Prostate gland (tissue), 2 donors: ENCODE results near the gene GNAS-AS1. TPM values are rescaled to one million over a fixed set of nuclear protein-coding genes. Genes with fewer than 3 reads are reported as not detected.
A peak's percentile ranks its signal among the peaks of the same experiment; 100 is the strongest.

Source experiments
- DNase-seq: peaks from one replicate; pipeline ENCODE4 v3.0.0-alpha.2; 2019; ENCODE audit warnings: low spot score
- H3K27ac ChIP-seq, 2 donors: fragments of 200-600 bp; sonication (generic); 2 replicates each; pipeline ENCODE4 v1.5.1; 2017 to 2019
- H3K27me3 ChIP-seq: fragments of 200-600 bp; sonication (generic); replicated peaks from 2 replicates; pipeline ENCODE4 v1.5.1; 2019; ENCODE audit not compliant: insufficient read depth
- H3K36me3 ChIP-seq, 2 donors: fragments of 200-600 bp; sonication (generic); 1 replicate in 1 of 2; 2 replicates in 1 of 2; pipeline versions ENCODE4 v1.5.1 to v1.8.1; 2017 to 2019
- H3K4me1 ChIP-seq: fragments of 200-600 bp; sonication (generic); replicated peaks from 2 replicates; pipeline ENCODE4 v1.5.1; 2019
- H3K4me3 ChIP-seq, 2 donors: fragments of 200-600 bp; sonication (generic); 2 replicates each; pipeline ENCODE4 v1.5.1; 2017 to 2019
- H3K9me3 ChIP-seq: fragments of 200-600 bp; sonication (generic); 2 replicates; pipeline ENCODE4 v1.5.1; 2017
- CTCF ChIP-seq, 4 experiments: fragments of 200-600 bp in 2 of 4; fragments of 450-650 bp in 2 of 4; sonication (generic) in 2 of 4; IDR thresholded peaks; 1 replicate in 3 of 4; 2 replicates in 1 of 4; pipeline ENCODE4 v1.5.1; 2016 to 2019; ENCODE audit warnings: antibody characterized with exemption in 4 of 4, mild to moderate bottlenecking in 2 of 4, moderate library complexity in 2 of 4
- POLR2A ChIP-seq: fragments of 450-650 bp; IDR thresholded peaks from one replicate; pipeline ENCODE4 v1.6.1; 2016; ENCODE audit warnings: antibody characterized with exemption, mild to moderate bottlenecking
- POLR2AphosphoS5 ChIP-seq: sonication (generic); formaldehyde crosslinking; IDR thresholded peaks from one replicate; pipeline ENCODE4 v1.6.1; 2017; ENCODE audit warnings: antibody characterized with exemption
- WGBS: methylation state at CpG from one replicate; pipeline ENCODE4 v1.1.5; 2018; 5-methylcytosine and 5-hydroxymethylcytosine counted together
- intact Hi-C: fragments of 100-400 bp; cut with DNase I; formaldehyde crosslinking; loops from one replicate; pipeline ENCODE4 v1.14.2; 2022
- total RNA-seq, 2 donors: library from RNA; depleted of rRNA; stranded (reverse); fragments of >200 nt; gene quantifications; one replicate each; pipeline ENCODE4 v1.1.0, GENCODE V29; 2016

GNAS-AS1 gene
- total RNA-seq, 2 donors from 2014 or later: 0.50 to 1.8 TPM

DNA sequence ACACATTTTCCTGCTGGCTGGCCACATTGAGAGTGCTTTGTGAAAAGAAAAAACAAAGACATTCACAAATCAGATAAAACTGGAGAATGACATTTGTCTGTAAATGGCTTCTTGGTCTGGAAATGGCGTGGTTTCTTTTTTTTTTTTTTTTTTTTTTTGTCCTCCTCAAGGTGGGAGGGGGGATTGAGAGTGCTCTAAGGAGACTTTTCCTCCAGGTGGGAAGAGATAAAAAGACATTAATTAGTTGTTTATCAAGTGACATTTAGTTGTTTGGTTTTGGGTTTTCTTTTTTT, 42.2 kb upstream of the GNAS-AS1 start:
- Histone ChIP-seq H3K4me3 (peak overlapping the region; percentile 69 to 81), H3K27me3 (no peaks in the 10 kb centered on the region), H3K27ac (peak overlapping the region; percentile 98 to 100), H3K4me1 (peaks cover 15% of the 10 kb centered on the region), H3K36me3 (no peaks in the 10 kb centered on the region), H3K9me3 (no peaks in the 10 kb centered on the region)
- TF ChIP-seq CTCF (IDR thresholded peaks at IDR 0.05) (no peak), POLR2A (no peak), POLR2AphosphoS5 (no peak)
- no peak for DNase-seq
- intact Hi-C loops: loop anchor here (5.0 kb wide), 1 partner anchor 139 kb away; the partner anchor contains the start of gene ATP5F1E
- WGBS: 0% methylated on average over 1 of the region's 1 CpG

DNA sequence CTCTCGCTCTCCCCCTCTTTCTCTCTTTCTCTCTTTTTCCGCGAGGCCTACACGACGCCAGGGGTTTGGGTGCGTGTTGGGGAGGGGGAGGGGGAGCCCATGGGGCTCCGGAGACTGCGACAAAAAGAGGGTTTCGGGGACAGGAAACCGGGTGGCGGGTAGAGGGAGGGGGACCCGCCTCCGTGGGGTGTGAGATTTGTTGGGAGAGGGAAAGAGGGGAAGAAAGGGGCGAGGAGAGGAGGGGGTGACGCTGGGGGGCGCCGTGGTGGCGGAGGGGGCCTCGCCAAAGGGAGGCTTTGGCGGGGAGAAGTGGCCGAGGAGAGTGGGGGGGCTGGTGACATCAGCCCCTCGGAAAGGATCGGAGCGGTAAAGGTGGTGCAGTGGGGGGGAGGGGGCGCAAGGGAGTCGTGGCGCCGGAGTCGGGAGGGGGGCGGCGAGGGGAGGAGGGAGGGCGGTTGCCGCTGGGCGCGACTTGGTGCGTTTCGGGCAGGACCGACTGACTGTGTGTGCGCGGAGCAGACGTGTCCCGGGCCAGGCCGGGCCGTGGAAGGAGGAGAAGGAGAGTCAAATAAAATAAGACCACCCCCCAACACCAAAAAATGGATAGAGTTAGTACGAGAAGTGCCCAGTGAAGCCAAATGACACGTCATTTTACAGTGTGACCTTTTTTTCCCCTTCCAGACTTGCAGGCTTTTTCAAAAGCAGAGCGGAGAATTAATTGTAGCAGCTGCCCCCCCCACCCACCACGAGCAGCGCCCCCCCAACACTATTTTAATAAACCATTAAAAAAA, 41.6 kb upstream of the GNAS-AS1 start:
- TF ChIP-seq CTCF (IDR thresholded peaks at IDR 0.05) (no peak), POLR2A (no peak), POLR2AphosphoS5 (no peak)
- H3K27ac ChIP-seq: peak overlapping the region; percentile 98 to 100
- peaks cover 15% of the 10 kb centered on the region for H3K4me1 ChIP-seq
- H3K9me3 ChIP-seq: no peaks in the 10 kb centered on the region
- no peaks in the 10 kb centered on the region for H3K36me3 ChIP-seq
- peak; percentile 71 for DNase-seq
- H3K27me3 ChIP-seq: no peaks in the 10 kb centered on the region
- under 1% methylated on average over 49 of the region's 49 CpGs for WGBS
- H3K4me3 ChIP-seq: peak overlapping the region; percentile 69 to 81
- intact Hi-C loops: loop anchor here (5.0 kb wide), 1 partner anchor 140 kb away; the partner anchor contains the start of gene ATP5F1E

- Histone ChIP-seq H3K4me1 (peaks cover 15% of the 10 kb centered on the region), H3K27ac (peak overlapping the region; percentile 98 to 100), H3K4me3 (peak overlapping the region; percentile 69 to 81), H3K27me3 (no peaks in the 10 kb centered on the region), H3K9me3 (no peaks in the 10 kb centered on the region), H3K36me3 (no peaks in the 10 kb centered on the region)
- no peak for DNase-seq
- 0% methylated on average over 19 of the region's 55 CpGs for WGBS
- intact Hi-C loops: loop anchor here (2.0 to 5.0 kb wide), 2 partner anchors 89 to 141 kb away; partner anchors contain the start of genes ATP5F1E and NELFCD
- TF ChIP-seq POLR2AphosphoS5: no peak
- TF ChIP-seq CTCF (IDR thresholded peaks at IDR 0.05): no peak
- TF ChIP-seq POLR2A: no peak
These were observed 41.0 kb upstream of the GNAS-AS1 start for GRCh38 chr20:58891718-58892140.

DNA sequence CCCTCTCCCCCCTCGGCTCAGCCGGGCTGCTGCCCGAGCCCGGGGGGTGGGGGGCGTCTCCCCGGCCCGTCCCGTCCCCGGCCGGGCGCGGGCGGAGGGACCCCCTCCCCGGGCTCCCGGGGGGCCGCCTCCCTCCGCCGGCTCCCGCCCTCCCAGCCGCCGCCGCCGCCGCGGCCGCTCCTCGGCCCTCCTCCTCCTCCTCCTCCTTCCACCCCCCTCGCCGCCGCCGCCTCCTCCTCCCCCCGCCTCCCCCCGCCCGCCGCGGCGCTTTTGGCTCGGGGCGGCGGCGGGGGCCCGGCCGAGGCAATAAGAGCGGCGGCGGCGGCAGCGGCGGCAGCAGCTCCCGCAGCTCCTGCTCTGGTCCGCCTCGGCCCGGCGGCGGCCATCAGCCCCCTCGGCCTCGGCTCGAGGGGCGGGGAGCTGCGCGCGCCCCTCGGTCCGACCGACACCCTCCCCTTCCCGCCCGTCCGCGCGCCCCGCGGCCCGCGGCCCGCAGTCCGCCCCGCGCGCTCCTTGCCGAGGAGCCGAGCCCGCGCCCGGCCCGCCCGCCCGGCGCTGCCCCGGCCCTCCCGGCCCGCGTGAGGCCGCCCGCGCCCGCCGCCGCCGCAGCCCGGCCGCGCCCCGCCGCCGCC, 40.5 kb upstream of the GNAS-AS1 start:
- Histone ChIP-seq H3K27ac (peak overlapping the region; percentile 98 to 100), H3K4me1 (peaks cover 15% of the 10 kb centered on the region), H3K4me3 (peak overlapping the region; percentile 69 to 81), H3K36me3 (no peaks in the 10 kb centered on the region), H3K27me3 (no peaks in the 10 kb centered on the region), H3K9me3 (no peaks in the 10 kb centered on the region)
- intact Hi-C loops: loop anchor here (2.0 to 5.0 kb wide), 2 partner anchors 90 to 141 kb away; partner anchors contain the start of genes ATP5F1E and NELFCD
- TF ChIP-seq POLR2A (peak; percentile 62), POLR2AphosphoS5 (no peak)
- WGBS: under 1% methylated on average over 82 of the region's 105 CpGs
- peak; percentile 74 for DNase-seq

- H3K27ac ChIP-seq: peak overlapping the region; percentile 98 to 100
- H3K27me3 ChIP-seq: no peaks in the 10 kb centered on the region
- H3K4me1 ChIP-seq: peaks cover 10% of the 10 kb centered on the region
- peak; percentile 58 for DNase-seq
- H3K36me3 ChIP-seq: no peaks in the 10 kb centered on the region
- intact Hi-C loops: loop anchor here (2.0 to 5.0 kb wide), 2 partner anchors 90 to 142 kb away; partner anchors contain the start of genes ATP5F1E and NELFCD
- under 1% methylated on average over 54 of the region's 64 CpGs for WGBS
- H3K4me3 ChIP-seq: peak overlapping the region; percentile 69 to 81
- TF ChIP-seq POLR2A (peak; percentile 45), CTCF (IDR thresholded peaks at IDR 0.05) (no peak), POLR2AphosphoS5 (peak; percentile 35)
- H3K9me3 ChIP-seq: no peaks in the 10 kb centered on the region
These were observed 39.9 kb upstream of the GNAS-AS1 start for GRCh38 chr20:58890518-58891085.
